Mucosa of gallbladder (tissue), 1 donor: ENCODE results near the gene SLC5A9. TPM values are rescaled to one million over a fixed set of nuclear protein-coding genes. Genes with fewer than 3 reads are reported as not detected.

Source experiments
- total RNA-seq: library from RNA; stranded (reverse); gene quantifications from one replicate; pipeline ENCODE4 v1.2.1, GENCODE V29; 2021
- donor health status: DM: no; HTN: no; CAD: no.

The SLC5A9 gene
- total RNA-seq, 1 donor from 2014 or later, result 15.2 TPM

Other genes with a start within 250 kb of the SLC5A9 start
- 11.2 TPM for gene TRABD2B, start 225.3 kb upstream of the SLC5A9 start, total RNA-seq
- 30.1 TPM for gene SPATA6, start 249.5 kb downstream of the SLC5A9 start, total RNA-seq